ENCODE measurements around the gene KIT.
"Not testable (repeated sequence)": the region's sequence is repeated elsewhere in the genome, so short reads cannot be mapped to it uniquely, and the experiment has no call there.

Gene KIT

DNA sequence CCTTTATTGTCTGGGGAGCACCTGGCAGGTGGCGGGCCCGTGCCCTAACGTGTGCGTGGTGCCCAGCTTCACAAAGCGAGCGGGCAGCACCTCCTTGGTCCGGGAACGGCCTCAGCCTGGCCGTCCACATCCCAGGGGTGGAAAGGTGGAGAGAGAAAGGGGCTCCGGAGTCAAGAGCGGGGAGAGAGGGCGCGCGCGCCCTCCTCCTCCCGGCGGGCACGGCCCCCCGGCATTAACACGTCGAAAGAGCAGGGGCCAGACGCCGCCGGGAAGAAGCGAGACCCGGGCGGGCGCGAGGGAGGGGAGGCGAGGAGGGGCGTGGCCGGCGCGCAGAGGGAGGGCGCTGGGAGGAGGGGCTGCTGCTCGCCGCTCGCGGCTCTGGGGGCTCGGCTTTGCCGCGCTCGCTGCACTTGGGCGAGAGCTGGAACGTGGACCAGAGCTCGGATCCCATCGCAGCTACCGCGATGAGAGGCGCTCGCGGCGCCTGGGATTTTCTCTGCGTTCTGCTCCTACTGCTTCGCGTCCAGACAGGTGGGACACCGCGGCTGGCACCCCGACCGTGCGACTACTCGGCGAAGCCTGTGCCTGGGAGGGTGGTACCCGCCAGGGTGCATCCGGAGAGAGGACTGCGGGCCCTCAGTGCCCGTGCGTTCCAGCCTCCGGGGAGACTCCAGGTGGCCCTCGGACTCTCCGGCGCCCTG is at the start of gene KIT:
TSS of gene KIT (plus strand) at position 407 of the 701 bp plus-strand sequence. CDS start at position 465, 58 bp downstream.
- Histone ChIP-seq H3K4me3 (peak within 1 kb of the TSS; percentile 30 to 50 (median 40)), H3K27ac (peak within 1 kb of the TSS in 16 of 21 experiments; percentile 4 to 82 (median 47))

DNA sequence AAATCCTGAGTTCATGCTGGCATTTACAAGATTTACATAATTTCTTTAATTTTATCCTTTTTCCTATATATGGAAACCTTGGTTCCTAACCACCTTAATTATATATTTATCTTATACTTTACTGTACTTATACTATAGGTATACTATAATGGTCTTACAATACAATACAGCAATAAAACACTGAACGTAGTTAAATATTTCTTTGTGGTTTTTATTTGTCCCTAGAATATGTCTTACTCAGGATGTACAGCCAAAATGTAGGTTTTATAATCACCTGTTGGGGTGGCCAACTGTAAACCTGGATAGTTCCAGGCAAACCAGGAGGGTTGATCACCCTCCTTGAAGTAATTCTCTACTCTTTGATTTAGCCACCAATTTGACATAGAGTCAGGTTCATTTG is 48.4 kb upstream of the KIT start:
- H3K4me3 ChIP-seq, result no peak overlapping the region
- H3K27ac ChIP-seq, result no peak overlapping the region

DNA sequence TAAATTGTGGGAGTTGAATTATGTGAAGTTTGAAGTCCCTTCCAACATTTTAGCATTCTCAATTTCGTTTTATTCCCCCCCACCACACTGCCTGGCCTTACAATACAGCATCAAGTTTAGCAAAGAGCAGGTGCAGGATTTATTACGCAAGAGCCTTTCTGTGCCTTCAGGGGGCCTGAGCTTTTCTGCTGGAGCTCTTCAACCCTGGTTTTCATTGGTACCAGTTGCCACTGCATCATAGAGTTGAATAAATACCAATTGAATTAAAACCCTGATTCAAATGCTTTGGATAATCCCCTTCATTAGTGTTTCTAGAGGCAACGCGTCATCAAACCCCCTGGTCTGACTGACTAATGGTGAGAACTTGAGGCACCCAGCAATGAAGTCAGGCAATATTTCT is 43.6 kb upstream of the KIT start:
- no peak overlapping the region for H3K27ac ChIP-seq
- no peak overlapping the region for H3K4me3 ChIP-seq

DNA sequence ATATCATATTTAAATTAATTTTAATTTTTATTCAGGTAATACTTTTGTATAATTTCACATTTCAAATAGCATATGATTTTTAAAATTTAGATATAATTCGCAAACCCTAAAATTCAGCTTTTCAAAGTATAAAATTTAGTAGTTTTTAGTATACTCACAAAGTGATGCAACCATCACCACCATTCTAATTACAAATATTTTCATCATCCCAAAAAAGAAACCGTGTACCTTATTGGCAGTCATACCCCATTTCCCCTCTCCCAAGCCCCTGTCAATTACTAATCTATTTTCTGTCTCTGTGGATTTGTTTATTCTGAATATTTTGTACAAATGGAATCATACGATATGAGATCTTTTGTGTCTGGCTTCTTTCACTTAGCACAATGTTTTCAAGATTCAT is 37.0 kb upstream of the KIT start:
- Histone ChIP-seq H3K27ac (no peak overlapping the region), H3K4me3 (no peak overlapping the region)

DNA sequence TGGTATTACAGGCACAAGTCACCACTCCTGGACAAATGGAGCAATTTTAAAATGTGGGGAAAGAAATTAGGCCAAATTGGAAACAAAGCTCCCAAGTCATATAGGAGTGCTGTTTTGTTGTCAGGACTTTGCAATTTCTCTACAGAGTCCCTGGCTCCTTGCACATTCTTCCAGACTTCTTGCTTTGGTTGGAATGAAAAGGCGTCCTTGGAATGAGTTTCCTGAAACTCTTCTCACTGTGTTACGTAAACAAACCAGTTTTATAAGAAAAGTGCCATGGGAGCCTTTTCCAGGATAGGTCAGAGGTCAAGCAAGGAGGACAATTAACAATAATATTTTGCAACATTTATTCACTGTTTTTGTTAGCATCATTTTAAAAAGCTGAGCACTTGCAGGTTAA is 32.4 kb upstream of the KIT start:
- H3K4me3 ChIP-seq, result no peak overlapping the region
- H3K27ac ChIP-seq, result no peak overlapping the region

DNA sequence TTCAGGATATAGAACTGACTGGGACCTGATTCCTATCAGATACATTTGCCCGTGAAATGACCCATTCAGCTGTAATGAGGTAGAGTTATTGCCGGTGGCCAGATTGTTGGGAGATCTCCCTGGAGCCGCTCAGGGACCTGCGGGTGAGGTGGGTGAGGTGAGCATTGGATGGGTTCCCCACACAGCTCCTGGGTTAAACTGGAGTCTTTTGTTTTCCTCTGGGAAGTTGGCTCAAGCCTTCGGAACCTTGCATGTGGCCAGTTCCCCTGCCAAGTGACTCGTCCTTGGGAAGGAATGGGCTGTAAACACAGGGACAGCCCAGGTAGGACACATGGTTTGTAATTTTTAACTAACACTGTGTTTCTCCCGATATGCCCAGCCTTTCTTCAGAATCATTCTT is 31.6 kb upstream of the KIT start:
- Histone ChIP-seq H3K4me3 (no peak overlapping the region), H3K27ac (no peak overlapping the region)

DNA sequence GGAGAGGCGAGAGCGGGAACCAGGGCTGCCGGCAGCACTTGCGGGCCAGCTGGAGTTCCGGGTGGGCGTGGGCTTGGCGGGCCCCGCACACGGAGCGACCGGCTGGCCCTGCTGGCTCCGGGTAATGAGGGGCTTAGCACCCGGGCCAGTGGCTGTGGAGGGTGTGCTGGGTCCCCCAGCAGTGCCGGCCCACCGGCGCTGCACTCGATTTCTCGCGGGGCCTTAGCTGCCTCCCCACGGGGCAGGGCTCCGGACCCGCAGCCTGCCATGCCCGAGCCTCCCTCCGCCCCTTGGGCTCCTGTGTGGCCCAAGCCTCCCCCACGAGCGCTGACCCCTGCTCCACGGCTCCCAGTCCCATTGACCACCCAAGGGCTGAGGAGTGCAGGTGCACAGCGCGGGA is 25.2 kb upstream of the KIT start:
- H3K27ac ChIP-seq, result no peak overlapping the region
- H3K4me3 ChIP-seq, result no peak overlapping the region

DNA sequence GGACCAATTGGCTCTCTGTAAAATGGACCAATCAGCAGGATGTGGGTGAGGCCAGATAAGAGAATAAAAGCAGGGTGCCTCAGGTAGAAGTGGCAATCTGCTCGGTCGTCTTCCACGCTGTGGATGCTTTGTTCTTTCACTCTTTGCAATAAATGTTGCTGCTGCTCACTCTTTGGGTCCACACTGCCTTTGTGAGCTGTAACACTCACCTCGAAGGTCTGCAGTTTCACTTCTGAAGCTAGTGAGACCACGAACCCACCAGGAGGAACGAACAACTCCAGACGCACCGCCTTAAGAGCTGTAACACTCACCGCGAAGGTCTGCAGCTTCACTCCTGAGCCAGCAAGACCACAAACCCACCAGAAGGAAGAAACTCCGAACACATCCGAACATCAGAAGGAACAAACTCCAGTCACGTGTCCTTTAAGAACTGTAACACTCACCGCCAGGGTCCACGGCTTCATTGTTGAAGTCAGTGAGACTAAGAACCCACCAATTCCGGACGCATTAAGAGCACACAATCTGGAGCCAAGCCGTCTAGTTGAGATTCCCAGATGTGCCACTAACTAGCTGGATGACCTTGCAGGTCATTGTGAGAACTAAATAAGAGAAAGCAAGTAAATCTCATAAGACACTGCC is 24.5 kb upstream of the KIT start:
- not testable (repeated sequence) for H3K4me3 ChIP-seq, H3K27ac ChIP-seq

DNA sequence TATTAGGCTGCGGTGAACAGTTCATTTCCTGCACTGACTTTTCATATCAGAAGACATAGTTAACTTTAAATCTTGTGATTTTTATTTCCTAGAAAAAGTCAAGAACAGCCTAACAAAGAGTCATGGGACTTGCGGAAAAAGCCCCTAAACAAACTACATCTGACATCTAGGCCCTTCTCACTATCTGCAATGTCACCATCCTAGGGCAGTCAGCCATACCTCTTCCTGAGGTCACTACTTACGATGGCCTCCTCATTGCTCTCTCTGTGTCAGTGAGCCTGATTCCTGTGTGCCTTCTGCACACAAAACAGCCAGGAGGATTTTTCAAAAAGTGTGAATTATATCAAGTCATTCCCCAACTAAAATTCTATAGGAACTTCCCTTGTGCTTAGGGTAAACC is 22.4 kb upstream of the KIT start:
- no peak overlapping the region for H3K27ac ChIP-seq
- no peak overlapping the region for H3K4me3 ChIP-seq

DNA sequence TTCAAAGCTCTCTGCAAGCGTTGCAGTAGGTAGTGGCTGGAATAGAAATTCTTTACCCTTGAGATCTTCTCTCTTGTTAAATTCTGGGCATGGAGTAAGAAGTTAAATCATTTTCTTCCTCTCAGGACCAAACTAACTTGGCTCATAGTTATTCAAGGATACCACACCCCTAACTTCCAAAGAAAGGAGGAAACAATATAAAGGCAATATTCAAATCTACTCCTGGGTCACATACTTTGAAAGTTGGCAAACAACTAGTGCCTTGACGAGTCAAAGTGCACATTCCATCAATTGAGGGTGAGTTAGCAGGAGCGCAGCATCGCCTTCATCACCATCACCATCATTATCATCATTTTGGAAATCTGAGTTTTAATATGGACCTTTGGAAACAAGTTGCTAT is 20.4 kb upstream of the KIT start:
- H3K27ac ChIP-seq, result no peak overlapping the region

DNA sequence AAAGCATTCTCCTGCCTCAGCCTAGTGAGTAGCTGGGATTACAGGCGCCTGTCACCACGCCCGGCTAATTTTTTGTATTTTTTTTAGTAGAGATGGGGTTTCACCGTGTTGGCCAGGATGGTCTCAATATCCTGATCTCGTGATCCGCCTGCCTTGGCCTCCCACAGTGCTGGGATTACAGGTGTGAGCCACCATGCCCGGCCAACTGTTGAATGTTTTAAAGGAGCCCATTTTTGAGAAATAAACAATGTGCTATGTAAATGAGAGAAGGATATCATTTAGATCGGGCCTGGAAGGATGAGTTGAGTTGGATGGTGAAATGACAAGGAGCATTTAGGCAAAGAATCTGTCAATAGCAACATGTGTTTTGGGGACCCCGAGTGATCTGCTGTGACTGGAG is 16.7 kb upstream of the KIT start:
- H3K4me3 ChIP-seq, H3K27ac ChIP-seq: not testable (repeated sequence)

More for the DNA sequence above, 20.4 kb upstream of the KIT start:
- no peak overlapping the region for H3K4me3 ChIP-seq

DNA sequence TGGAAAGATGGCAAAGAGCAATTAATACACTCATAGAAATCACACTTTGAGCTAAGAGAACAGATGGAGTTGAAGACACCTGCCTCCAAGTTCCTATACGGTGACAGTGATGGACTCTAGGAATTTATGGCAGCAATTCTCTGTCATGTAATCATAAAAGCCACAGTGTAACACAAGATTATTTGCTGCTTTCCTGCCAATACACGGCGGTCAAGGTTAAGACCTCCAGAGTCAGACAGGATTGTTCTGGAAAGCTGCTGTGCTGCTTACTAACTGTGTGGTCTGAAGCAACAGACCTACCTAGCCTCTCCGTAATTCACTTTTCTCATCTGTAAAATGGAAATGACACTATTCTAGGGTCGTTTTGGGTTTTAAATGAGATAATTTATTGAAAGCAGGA is 14.6 kb upstream of the KIT start:
- Histone ChIP-seq H3K27ac (no peak overlapping the region), H3K4me3 (no peak overlapping the region)

DNA sequence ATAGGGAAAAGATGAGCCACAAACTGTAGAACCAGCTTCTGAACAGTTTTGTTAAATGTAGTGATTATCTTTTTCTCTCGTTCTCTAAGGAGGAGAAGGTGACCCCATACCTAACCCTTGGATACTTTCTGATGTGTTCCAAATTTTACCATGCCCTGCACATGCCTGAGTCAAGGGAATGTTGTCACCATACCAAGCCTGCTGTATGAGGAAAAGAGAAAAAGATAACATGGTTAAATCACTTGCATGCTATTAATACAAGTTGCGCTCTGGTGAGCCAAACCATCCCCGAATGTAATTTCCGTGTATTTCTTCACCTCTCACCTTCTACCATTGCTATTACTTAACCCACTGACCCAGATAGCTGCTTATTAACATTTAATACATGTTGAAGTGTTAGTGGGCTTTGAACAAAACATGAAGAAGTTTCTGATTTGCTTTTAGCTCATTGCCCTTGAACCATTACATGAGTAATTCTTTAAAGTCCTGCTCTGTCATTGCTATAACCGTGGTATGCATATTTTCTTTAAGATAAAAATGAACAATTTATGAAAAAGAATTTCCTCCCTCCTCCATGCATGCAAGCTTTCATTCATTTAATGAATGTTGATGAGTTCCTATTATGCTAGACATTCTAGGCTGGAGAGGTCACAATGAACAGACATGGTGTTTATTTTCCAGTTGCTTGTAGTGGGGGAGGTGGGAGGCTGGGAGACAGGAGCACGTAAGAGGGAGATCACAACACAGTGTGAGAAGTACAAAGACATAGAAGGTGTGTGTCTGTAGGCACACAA is 13.6 kb upstream of the KIT start:
- no peak overlapping the region for H3K27ac ChIP-seq
- no peak overlapping the region for H3K4me3 ChIP-seq

DNA sequence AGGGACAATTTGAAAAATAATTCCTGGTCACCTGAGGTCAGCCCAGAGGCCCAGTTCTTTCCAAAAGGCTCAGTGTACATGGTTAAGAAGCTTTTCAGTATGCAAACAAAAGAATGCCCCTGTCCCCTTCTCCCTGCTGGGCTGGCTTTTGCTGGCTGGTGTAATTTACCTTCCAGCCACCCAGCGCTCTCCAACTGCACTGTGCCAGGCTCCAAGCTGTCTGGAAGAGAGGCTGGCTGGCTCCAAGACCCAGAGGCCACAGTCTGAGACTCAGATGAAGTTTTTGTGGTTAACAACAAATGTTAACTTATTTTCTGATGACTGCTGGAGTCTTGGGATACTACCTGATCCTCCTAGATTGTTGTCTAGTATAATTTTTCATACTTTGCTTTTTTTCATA is 11.9 kb upstream of the KIT start:
- Histone ChIP-seq H3K27ac (no peak overlapping the region), H3K4me3 (no peak overlapping the region)

DNA sequence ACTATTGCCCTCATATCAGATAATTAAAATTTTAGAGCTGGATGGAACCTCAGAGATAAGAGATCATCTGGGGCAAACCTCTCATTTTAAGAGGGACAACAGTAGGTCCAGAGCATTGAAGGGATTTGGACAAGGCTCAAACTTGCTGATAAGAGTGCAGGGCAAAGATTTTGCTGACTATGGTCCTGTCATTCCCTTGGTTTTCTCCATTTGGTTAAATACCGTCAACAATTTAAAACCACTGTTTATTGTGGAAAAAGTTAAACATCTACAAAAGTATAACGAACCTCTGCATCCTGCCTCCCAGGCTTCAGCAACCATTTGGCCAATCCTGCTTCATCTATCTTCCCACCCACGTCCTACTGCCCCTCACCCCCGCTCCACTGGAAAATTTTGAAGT is 10.7 kb upstream of the KIT start:
- no peak overlapping the region for H3K27ac ChIP-seq
- no peak overlapping the region for H3K4me3 ChIP-seq

DNA sequence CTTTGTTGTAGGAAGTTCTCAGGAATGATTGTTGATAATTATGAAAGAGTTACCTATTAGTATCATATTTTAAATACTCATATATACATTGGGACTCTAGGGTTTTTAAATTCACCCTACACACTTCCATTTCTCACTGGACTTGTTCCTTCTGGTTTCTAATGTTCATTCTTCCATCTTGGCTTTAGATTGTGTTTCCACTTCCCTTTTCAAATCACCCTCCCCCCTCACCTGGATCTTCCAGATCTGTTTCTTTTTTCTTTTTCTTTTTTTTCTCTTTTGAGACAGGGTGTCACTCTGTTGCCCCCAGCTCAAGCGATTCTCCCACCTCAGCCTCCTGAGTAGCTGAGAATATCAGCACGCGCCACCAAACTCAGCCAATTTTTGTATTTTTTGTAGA is 6.7 kb upstream of the KIT start:
- H3K27ac ChIP-seq, result no peak overlapping the region
- no peak overlapping the region for H3K4me3 ChIP-seq

DNA sequence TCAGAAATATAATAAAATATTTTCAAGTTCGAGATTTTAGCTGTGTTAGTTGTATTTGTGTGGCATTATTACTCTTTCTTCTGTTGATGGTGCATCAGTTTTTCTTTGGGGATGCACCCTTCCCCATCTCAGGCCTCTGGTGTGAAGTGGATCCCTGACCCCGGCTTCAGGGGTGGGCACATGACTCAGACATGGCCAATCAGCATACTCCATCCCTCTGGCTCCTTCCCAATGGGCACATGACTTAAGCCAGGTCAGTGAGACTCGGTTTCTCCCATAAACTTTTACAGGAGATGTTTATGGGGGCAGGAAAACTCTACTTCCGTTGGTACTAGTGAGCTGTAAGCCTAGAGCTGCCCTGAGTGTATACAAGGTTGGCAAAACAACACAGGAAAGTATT is 3.0 kb upstream of the KIT start:
- Histone ChIP-seq H3K4me3 (no peak overlapping the region), H3K27ac (no peak overlapping the region)

DNA sequence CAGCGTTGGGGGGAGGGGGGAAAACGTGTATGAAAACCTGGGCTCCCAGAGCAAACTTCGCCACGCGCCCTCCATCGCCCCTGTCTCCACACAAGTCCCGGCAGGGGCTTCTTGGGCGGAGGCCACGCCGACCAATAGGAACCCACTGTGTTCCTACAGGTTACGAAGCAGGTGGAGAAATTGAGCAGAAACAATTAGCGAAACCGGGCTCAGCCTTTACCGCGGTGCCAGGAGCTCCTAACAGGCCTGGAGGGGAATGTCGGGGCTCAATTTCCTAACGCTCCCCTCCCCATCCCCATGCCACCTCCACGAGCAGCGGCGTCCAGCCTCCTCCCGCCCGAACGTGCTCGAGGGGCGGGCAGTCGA is 589 bp upstream of the KIT start:
- Histone ChIP-seq H3K27ac (peak overlapping the region in 4 of 21 experiments; percentile 47 to 82 (median 66)), H3K4me3 (peak overlapping the region; percentile 30 to 50 (median 40))

DNA sequence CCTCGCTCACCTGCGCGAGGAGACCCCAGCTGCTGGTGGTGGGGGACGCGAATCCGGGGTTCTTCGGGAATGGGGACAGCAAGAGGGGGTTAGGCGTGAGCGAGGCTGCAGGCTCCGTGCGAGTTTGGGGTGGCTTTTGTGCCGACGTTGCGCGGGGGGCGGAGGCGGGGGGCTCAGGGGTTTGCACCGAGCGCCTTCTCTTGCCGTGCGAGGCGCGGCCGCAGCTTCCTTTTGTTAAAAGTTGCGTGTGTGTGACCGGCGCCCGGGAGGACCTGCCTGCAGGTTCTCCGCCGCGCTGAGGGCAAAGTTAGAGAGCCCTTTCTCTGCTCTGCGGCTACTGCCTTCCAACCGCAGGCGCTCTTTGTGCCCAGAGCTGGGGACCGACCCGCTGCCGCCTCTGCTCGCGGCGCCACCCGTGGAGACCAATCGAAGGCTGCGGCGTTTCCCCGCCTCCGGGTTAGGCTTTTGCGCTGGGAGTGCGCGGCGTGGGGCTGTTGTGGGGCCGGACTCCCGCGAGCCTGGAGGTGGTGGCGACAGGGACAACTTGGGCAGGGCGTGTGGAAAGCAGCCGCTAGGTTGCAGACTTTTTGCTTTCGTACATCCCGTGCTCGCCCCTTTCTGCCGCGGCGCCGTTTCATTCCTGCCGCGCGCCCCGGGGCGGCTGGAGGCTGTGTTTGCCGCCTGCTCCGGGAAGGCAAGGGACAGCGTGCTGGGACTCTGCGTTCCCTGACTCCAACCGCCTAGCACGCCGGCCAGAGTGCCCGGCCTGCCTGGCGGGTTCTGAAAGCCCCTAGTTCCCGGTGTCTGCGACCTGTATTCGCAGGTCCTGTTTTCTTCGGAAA is 716 bp downstream of the KIT start:
- Histone ChIP-seq H3K4me3 (peak overlapping the region; percentile 30 to 50 (median 40)), H3K27ac (peak overlapping the region in 16 of 21 experiments; percentile 4 to 82 (median 47))

DNA sequence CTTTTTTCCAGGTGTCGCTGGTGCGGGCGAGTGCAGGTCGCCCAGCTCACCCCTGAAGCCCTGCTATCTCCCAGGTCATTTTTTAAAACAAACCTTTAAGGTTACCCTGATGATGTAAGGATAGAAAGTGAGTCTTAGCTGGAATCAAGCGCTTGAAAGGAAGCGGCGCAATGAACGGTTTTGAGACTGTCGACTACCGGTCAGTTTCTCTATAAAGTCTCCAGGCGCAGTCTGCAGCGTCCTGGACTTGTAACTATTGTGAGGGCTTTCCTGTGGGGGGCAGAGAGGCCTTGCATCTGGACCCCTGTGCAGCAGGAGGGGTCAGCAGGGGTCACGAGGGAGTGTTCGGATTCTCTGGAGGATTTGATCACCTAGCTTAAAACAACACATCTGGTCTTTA is 1.6 kb downstream of the KIT start:
- Histone ChIP-seq H3K4me3 (peak overlapping the region; percentile 30 to 50 (median 40)), H3K27ac (peak overlapping the region in 10 of 21 experiments; percentile 36 to 82 (median 57))

All from skin epidermis (tissue), 12 donors.